HL-60 (cell line): ENCODE data around the gene MUSTN1.

Source experiments
- DNase-seq, 2 experiments: peaks; one replicate each; pipeline ENCODE4 v3.0.0-alpha.2; 2010 to 2020; ENCODE audit warnings: low read depth in 1 of 2, low spot score in 1 of 2
- H3K27ac ChIP-seq: fragments of 250-450 bp; sonication (Bioruptor Pico); replicated peaks from 2 replicates; pipeline ENCODE4 v1.5.1; 2020; ENCODE audit warnings: mild to moderate bottlenecking, moderate library complexity
- H3K27me3 ChIP-seq: fragments of 250-450 bp; sonication (Bioruptor Pico); 2 replicates; pipeline ENCODE4 v1.5.1; 2021; ENCODE audit warnings: mild to moderate bottlenecking, moderate library complexity; ENCODE audit not compliant: insufficient read depth, poor library complexity, severe bottlenecking
- H3K4me3 ChIP-seq: replicated peaks from 2 replicates; pipeline ENCODE4 v1.5.1; 2011; ENCODE audit warnings: mild to moderate bottlenecking, control low read depth, low read length; ENCODE audit not compliant: insufficient read depth
- GABPA ChIP-seq: IDR thresholded peaks from 2 replicates; pipeline ENCODE4 v1.6.1; 2012; ENCODE audit warnings: low read depth
- POLR2AphosphoS5 ChIP-seq: IDR thresholded peaks from 2 replicates; pipeline ENCODE4 v1.6.1; 2012; ENCODE audit warnings: low read depth
- REST ChIP-seq: IDR thresholded peaks from 2 replicates; pipeline ENCODE4 v1.6.1; 2012; ENCODE audit warnings: low read depth; ENCODE audit not compliant: insufficient replicate concordance
- SPI1 ChIP-seq: IDR thresholded peaks from 2 replicates; pipeline ENCODE4 v1.6.1; 2012; ENCODE audit warnings: low read depth, mild to moderate bottlenecking, borderline replicate concordance
- TF ChIP-seq, protein P1 (sequence below): IDR thresholded peaks from one replicate; pipeline ENCODE4 v1.5.1; 2011; ENCODE audit warnings: low read length, control low read depth, inconsistent platforms; ENCODE audit not compliant: insufficient read depth

Gene MUSTN1

GRCh38 chr3:52809662-52810377 is 25.0 kb downstream of the MUSTN1 start:
- TF ChIP-seq GABPA (no peak), POLR2AphosphoS5 (no peak), SPI1 (no peak), REST (no peak)
- TF ChIP-seq, protein P1, sequence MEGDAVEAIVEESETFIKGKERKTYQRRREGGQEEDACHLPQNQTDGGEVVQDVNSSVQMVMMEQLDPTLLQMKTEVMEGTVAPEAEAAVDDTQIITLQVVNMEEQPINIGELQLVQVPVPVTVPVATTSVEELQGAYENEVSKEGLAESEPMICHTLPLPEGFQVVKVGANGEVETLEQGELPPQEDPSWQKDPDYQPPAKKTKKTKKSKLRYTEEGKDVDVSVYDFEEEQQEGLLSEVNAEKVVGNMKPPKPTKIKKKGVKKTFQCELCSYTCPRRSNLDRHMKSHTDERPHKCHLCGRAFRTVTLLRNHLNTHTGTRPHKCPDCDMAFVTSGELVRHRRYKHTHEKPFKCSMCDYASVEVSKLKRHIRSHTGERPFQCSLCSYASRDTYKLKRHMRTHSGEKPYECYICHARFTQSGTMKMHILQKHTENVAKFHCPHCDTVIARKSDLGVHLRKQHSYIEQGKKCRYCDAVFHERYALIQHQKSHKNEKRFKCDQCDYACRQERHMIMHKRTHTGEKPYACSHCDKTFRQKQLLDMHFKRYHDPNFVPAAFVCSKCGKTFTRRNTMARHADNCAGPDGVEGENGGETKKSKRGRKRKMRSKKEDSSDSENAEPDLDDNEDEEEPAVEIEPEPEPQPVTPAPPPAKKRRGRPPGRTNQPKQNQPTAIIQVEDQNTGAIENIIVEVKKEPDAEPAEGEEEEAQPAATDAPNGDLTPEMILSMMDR, result no peak
- H3K27ac ChIP-seq, result no peak overlapping the region
- H3K4me3 ChIP-seq, result no peak overlapping the region
- DNase-seq, result no peak
- no peaks in the 10 kb centered on the region for H3K27me3 ChIP-seq

- Histone ChIP-seq H3K27me3 (no peaks in the 10 kb centered on the region), H3K4me3 (no peak overlapping the region), H3K27ac (no peak overlapping the region)
- TF ChIP-seq, protein P1, result no peak
- TF ChIP-seq POLR2AphosphoS5 (no peak), GABPA (no peak), REST (no peak), SPI1 (no peak)
- no peak for DNase-seq
These were observed 25.7 kb downstream of the MUSTN1 start for GRCh38 chr3:52809149-52809548.

GRCh38 chr3:52805270-52806039 is 29.4 kb downstream of the MUSTN1 start:
- H3K4me3 ChIP-seq, result no peak overlapping the region
- H3K27me3 ChIP-seq, result no peaks in the 10 kb centered on the region
- no peak for DNase-seq
- no peak overlapping the region for H3K27ac ChIP-seq
- TF ChIP-seq GABPA (no peak), REST (no peak), SPI1 (no peak), POLR2AphosphoS5 (no peak)
- TF ChIP-seq, protein P1, result no peak
